Measurements from ENCODE around the gene SLC25A26. TPM values are rescaled to one million over a fixed set of nuclear protein-coding genes. Genes with fewer than 3 reads are reported as not detected.

SLC25A26 gene
- total RNA-seq, 1 donor from 2014 or later, result 23.2 TPM

GRCh38 chr3:66206806-66207205 lies 14.0 kb upstream of the SLC25A26 start:
- Mint-ChIP-seq H3K27me3 (peaks cover 8% of the 10 kb centered on the region), H3K9me3 (no peaks in the 10 kb centered on the region), H3K4me3 (no peak overlapping the region), H3K27ac (no peak overlapping the region), H3K36me3 (ENCODE audit: low read depth) (no peaks in the 10 kb centered on the region), H3K4me1 (no peaks in the 10 kb centered on the region)
- POLR2A ChIA-PET, result interaction anchor here (0.6 kb wide), 1 partner anchor 261 kb away, joined by 4 read pairs; no protein-coding TSS in a partner anchor
- no peak for ATAC-seq (ENCODE audit: low read depth)
- no peak for DNase-seq
- CTCF ChIA-PET, result interaction anchor here (0.7 kb wide), 1 partner anchor 1465 kb away, joined by 3 read pairs; no protein-coding TSS in a partner anchor
- TF ChIP-seq, protein P1, sequence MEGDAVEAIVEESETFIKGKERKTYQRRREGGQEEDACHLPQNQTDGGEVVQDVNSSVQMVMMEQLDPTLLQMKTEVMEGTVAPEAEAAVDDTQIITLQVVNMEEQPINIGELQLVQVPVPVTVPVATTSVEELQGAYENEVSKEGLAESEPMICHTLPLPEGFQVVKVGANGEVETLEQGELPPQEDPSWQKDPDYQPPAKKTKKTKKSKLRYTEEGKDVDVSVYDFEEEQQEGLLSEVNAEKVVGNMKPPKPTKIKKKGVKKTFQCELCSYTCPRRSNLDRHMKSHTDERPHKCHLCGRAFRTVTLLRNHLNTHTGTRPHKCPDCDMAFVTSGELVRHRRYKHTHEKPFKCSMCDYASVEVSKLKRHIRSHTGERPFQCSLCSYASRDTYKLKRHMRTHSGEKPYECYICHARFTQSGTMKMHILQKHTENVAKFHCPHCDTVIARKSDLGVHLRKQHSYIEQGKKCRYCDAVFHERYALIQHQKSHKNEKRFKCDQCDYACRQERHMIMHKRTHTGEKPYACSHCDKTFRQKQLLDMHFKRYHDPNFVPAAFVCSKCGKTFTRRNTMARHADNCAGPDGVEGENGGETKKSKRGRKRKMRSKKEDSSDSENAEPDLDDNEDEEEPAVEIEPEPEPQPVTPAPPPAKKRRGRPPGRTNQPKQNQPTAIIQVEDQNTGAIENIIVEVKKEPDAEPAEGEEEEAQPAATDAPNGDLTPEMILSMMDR (IDR thresholded peaks at IDR 0.05), result no peak
- intact Hi-C loops (cut with micrococcal nuclease), result no loop called here

DNA sequence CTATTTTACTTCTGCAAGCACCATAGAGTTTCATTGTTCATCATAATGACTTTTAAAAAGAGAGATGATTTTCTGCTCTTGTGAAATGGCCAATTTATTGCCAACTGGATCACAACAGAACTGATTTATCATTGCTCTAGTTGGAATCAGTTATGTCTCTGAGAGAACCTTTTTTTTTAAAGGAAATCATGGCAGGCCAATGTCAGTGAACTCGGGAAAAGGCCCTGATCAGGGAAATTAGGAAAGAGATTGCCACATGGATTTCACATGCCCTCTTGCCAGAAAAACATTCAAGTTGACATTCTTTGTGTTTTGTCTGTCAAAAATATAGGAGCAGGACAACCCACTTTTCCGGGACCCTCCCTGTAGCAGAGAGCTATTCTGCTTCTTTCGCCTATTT lies 12.6 kb upstream of the SLC25A26 start:
- no peak for ATAC-seq (ENCODE audit: low read depth)

GRCh38 chr3:66210687-66211295 lies 10.0 kb upstream of the SLC25A26 start:
- CTCF ChIA-PET, result no interaction called here
- DNase-seq (no peak), ATAC-seq (ENCODE audit: low read depth) (no peak)
- H3K27ac Mint-ChIP-seq, result no peak overlapping the region
- no peaks in the 10 kb centered on the region for H3K9me3 Mint-ChIP-seq
- TF ChIP-seq, protein P1 (IDR thresholded peaks at IDR 0.05), result no peak
- intact Hi-C loops (cut with micrococcal nuclease), result no loop called here
- POLR2A ChIA-PET, result no interaction called here
- H3K36me3 Mint-ChIP-seq (ENCODE audit: low read depth), result no peaks in the 10 kb centered on the region
- H3K4me3 Mint-ChIP-seq, result no peak overlapping the region
- H3K27me3 Mint-ChIP-seq, result peaks cover 8% of the 10 kb centered on the region
- no peaks in the 10 kb centered on the region for H3K4me1 Mint-ChIP-seq

More for the DNA sequence above, 12.6 kb upstream of the SLC25A26 start:
- DNase-seq, result no peak
- TF ChIP-seq, protein P1 (IDR thresholded peaks at IDR 0.05), result no peak
- peaks cover 8% of the 10 kb centered on the region for H3K27me3 Mint-ChIP-seq
- H3K9me3 Mint-ChIP-seq, result no peaks in the 10 kb centered on the region
- H3K27ac Mint-ChIP-seq, result no peak overlapping the region
- intact Hi-C loops (cut with micrococcal nuclease), result no loop called here
- ChIA-PET CTCF (no interaction called here), POLR2A (no interaction called here)
- no peaks in the 10 kb centered on the region for H3K36me3 Mint-ChIP-seq (ENCODE audit: low read depth)
- no peaks in the 10 kb centered on the region for H3K4me1 Mint-ChIP-seq
- no peak overlapping the region for H3K4me3 Mint-ChIP-seq

DNA sequence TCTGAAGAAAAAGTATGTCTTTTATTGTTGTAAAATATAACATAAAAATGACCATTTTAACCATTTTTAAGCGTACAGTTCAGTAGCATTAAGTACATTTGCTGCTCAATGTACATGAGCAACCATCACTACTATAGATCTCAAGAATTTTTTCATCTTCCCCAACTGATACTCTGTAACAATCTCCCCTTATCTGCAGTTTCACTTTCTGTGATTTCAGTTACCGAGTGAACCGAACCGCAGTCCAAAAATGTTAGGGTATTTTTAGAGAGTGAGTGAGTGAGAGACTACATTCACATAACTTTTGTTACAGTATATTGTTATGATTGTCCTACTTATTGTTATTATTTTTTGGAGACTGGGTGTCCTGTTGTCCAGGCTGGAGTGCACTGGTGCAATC lies 9.0 kb upstream of the SLC25A26 start:
- TF ChIP-seq, protein P1 (IDR thresholded peaks at IDR 0.05), result no peak
- no peak overlapping the region for H3K4me3 Mint-ChIP-seq
- CTCF ChIA-PET, result no interaction called here
- intact Hi-C loops (cut with micrococcal nuclease), result no loop called here
- DNase-seq (no peak), ATAC-seq (ENCODE audit: low read depth) (no peak)
- H3K9me3 Mint-ChIP-seq, result no peaks in the 10 kb centered on the region
- POLR2A ChIA-PET, result no interaction called here
- H3K36me3 Mint-ChIP-seq (ENCODE audit: low read depth), result no peaks in the 10 kb centered on the region
- no peak overlapping the region for H3K27ac Mint-ChIP-seq
- H3K4me1 Mint-ChIP-seq, result no peaks in the 10 kb centered on the region
- H3K27me3 Mint-ChIP-seq, result peaks cover 8% of the 10 kb centered on the region

DNA sequence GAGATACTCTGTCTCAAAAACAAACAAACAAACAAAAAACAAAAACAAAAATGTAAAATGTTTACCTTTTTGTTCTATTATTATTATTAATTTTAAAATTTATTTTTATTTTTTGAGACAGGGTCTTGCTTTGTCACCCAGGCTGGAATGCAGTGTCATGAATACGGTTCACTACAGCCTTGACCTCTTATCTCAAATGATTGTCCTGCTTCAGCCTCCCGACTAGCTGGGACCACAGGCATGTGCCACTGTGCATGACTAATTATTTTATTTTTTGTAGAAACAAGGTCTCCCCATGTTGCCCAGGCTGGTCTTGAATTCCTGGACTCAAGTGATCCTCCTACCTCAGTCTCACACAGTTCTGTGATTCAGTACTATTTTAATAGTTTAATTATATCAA lies 5.7 kb upstream of the SLC25A26 start:
- CTCF ChIA-PET, result no interaction called here
- intact Hi-C loops (cut with micrococcal nuclease), result no loop called here
- no peak overlapping the region for H3K27ac Mint-ChIP-seq
- no peak for ATAC-seq (ENCODE audit: low read depth)
- no peaks in the 10 kb centered on the region for H3K36me3 Mint-ChIP-seq (ENCODE audit: low read depth)
- POLR2A ChIA-PET, result no interaction called here
- DNase-seq, result no peak
- peaks cover 10% of the 10 kb centered on the region for H3K27me3 Mint-ChIP-seq
- H3K4me3 Mint-ChIP-seq, result no peak overlapping the region
- peaks cover 2% of the 10 kb centered on the region for H3K4me1 Mint-ChIP-seq
- H3K9me3 Mint-ChIP-seq, result no peaks in the 10 kb centered on the region
- TF ChIP-seq, protein P1 (IDR thresholded peaks at IDR 0.05), result no peak

Data from activated B cell treated with CpG ODN at 0.5 μM for 24 hours (primary cell).